ENCODE data around the gene MAP7.

GRCh38 chr6:136486357-136486756 is 63.9 kb downstream of the MAP7 start:
- no peak for TF ChIP-seq POLR2A (IDR thresholded peaks at IDR 0.05)
- TF ChIP-seq CTCF (IDR thresholded peaks at IDR 0.05) = no peak
- TF ChIP-seq POLR2AphosphoS5 (IDR thresholded peaks at IDR 0.05) = no peak
